Fibroblast of skin of right quadriceps (primary cell): ENCODE measurements around the gene MCTP2.

Experiments used
- DNase-seq: peaks from one replicate; pipeline ENCODE4 v3.0.0-alpha.2; 2013

Gene MCTP2

GRCh38 chr15:94411846-94412245 lies 180.5 kb downstream of the MCTP2 start:
- DNase-seq, result no peak

GRCh38 chr15:94412979-94413746 lies 181.8 kb downstream of the MCTP2 start:
- peak; percentile 20 for DNase-seq

- no peak for DNase-seq
Measured at GRCh38 chr15:94414916-94415315, 183.6 kb downstream of the MCTP2 start.

GRCh38 chr15:94416267-94416666 lies 184.9 kb downstream of the MCTP2 start:
- DNase-seq, result no peak

DNA sequence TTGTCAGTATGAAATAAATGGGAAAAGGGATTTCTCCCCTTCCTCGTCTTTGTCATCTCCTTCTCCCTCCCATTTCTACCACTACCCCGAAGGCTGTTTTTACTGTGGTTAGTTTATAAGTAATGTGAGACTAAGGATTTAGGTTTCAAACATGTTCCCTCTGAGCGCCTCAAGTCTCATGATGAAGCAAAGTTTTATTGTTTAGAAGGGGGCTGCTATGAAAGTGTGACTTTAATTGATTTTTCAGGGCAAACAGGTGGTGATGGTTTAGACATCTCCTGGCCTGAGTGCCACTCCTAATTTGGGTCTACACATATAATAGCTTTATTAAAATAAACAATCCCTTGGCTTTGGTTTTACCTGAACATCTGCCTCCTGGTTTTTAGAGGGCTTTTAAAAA lies 185.5 kb downstream of the MCTP2 start:
- DNase-seq, result no peak

GRCh38 chr15:94417501-94418293 lies 186.3 kb downstream of the MCTP2 start:
- no peak for DNase-seq

GRCh38 chr15:94421706-94422105 lies 190.3 kb downstream of the MCTP2 start:
- DNase-seq, result peak; percentile 24

GRCh38 chr15:94432279-94432678 lies 200.9 kb downstream of the MCTP2 start:
- no peak for DNase-seq

- DNase-seq, result no peak
Measured at GRCh38 chr15:94439158-94439557, 207.8 kb downstream of the MCTP2 start.

- peak; percentile 2 for DNase-seq
Measured at GRCh38 chr15:94441760-94442159, 210.4 kb downstream of the MCTP2 start.

DNA sequence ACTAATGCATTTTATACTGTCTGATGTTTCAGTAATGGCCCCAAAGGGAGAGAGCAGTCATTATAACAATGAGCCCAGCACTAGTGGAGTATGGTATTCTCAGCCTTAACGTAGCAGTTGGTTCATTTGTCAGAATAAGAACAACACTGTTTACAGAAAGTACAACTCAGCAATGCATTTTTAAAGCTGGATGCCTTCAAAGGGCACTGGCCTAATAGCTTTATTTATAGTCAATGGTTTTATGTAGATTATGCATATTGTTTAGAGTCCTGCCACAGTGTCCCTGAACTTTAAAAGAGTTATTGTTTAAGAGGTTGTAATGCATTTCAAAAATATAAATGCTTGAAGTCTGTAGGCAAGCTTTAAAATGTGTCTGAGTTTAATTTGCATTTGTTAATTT lies 211.1 kb downstream of the MCTP2 start:
- DNase-seq, result no peak

DNA sequence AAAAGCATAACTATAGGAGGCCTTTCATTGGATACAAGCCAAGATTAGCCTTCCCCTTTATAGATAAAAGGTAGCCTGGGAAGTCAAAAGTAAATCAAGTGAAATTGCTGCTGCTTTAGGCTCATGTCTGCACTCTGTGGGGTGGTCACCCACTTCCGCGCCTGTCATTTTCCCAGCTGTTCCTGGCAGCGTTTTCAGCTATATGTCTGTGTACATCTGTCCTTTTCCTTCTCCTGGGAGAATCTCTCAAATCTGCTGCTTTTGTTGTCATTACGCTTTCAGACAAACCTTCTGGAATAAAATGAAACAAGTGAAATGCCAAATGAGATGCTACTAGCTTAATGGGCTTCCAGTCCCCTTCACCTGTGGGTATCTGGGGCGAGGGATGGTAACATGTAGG lies 211.8 kb downstream of the MCTP2 start:
- no peak for DNase-seq

GRCh38 chr15:94445566-94446160 lies 214.3 kb downstream of the MCTP2 start:
- DNase-seq, result no peak

DNA sequence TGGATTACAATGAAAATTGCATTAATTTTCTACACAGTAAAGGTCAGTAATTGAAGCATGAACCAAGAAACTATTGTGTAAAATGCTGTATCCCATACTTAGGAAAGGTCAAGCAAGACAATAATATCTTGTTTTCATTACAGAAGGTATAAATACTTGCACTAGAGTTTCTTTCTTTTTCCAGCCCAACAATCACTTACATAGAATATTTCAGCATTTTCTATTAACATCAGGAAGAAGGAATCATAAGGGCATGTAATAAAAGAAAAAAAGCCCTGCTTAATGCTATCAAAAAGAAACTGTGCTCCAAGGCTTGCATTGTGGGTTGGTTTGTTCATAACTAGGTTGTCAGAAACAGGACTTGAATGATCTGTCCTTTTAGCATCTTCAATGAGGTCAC lies 215.1 kb downstream of the MCTP2 start:
- no peak for DNase-seq

DNA sequence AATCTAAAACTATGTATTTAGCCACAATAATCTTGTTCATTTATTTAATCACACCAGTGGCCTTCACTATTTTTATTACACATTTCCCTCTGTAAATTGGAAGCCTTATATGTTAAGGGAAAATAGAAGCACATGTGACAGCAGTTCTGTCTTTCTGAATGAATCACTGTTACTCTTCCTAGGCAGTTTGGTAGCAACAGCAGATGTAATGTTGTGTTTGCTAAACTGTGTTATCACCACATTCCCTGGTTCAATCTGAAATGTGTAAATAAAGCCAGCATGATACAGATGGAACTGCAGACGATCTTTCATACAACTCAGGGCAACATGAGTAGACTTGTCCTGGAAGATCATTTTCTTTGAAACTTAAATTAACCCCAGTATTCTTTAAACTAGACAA lies 220.1 kb downstream of the MCTP2 start:
- DNase-seq, result no peak

- DNase-seq, result no peak
Measured at GRCh38 chr15:94453227-94453988, 222.0 kb downstream of the MCTP2 start.

GRCh38 chr15:94455297-94455696 lies 223.9 kb downstream of the MCTP2 start:
- no peak for DNase-seq

DNA sequence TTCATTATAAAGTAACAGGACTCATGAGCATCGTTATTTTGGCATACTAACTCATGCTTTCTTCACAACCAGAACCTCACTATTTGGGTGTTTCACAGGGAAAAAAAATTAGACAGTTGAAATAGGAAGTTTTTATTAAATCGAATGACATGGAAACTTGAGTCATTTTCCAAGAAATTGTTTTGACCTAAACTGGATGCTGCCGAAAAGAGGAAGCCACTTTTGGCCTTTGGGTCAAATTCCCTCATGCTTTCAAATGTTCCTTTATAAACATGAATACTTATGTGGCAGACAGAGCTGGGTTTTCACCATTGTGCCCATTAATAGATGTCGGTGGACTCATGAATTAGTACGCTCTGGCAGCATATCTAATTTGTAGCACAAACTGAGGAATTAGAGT lies 224.9 kb downstream of the MCTP2 start:
- DNase-seq, result no peak

DNA sequence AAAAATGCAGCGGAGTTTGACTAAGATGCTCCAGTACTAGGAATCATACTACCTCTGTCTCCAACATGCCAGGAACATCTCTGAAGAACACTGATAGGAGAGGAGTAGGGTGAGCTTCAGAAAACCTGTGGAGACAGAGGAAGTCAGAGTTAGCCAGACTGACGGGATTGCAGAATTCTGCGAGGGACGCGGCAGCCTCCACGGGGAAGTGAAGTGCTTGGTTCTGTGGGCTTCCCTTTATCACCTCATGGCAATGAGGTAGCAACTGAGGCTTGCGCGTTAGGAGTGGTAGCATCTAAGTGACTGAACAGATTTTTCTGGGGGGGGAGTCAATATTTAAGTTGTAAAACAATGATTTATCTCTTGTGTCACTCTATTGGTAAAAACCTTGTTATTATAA lies 226.3 kb downstream of the MCTP2 start:
- DNase-seq, result no peak

DNA sequence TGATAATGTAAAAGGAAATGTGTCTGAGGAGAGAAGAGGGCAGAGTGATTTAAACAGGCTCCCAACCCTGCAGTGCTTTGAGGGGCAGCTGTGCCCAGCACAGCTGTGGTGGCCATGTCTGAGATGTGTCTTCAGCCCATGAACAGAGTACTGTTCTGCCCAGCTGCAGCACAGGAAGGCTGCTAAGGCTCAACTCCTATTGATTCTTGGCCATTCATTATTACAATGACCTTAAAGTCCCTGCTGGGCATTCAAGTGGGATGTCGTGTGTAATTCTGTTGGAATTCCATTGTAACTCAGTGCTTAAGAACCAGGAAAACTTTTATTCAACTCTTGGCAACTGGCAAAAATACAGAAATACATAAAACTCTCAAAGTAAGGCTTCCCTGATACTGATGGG lies 229.3 kb downstream of the MCTP2 start:
- DNase-seq, result no peak

- no peak for DNase-seq
Measured at GRCh38 chr15:94467034-94467433, 235.7 kb downstream of the MCTP2 start.

DNA sequence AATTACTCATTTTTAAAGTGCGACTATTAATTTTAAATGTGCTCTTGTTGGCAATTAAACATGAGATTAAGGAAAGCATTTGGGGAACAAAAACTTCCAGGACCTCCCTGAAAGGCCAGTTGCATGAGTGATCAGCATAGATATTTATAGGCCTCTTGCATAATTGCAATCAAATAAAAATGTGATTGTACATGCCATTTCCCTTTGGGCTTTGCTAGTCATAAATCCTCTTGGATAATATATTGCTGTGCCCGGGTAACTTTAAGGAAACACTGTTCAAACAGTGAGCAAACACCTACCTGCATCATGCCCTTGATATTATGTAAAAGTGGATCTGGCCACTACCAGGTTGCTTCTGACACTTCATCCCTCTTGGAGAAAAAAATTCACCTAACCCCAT lies 239.1 kb downstream of the MCTP2 start:
- no peak for DNase-seq

- DNase-seq, result no peak
Measured at GRCh38 chr15:94476686-94477085, 245.3 kb downstream of the MCTP2 start.
